ENCODE measurements around the gene CDKL1. TPM values are rescaled to one million over a fixed set of nuclear protein-coding genes. Genes with fewer than 3 reads are reported as not detected.
"Not testable (repeated sequence)": the region's sequence is repeated elsewhere in the genome, so short reads cannot be mapped to it uniquely, and the experiment has no call there.

Gene CDKL1
- total and polyA plus RNA-seq, 3 experiments from 2014 or later, result 4.8 to 6.7 (median 5.8) TPM

DNA sequence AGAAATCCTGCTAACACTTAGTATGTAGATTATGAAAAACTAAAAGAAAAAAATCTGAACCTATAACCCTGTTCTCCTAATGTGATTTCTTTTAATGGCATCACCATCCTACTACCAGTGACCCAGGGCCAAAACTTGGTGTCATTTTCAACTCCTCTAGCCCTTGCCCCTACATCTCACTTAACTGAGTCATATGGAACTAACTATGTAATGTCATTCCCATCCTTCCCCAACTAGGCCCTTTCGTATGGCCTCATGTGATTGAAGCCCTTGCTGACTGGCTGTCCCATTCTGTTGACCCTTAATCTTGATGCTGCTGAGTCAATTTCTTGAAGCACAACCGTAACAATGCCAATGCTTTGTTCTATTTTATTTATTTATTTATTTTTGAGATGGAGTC lies 77.0 kb downstream of the CDKL1 start:
- Histone ChIP-seq H3K4me3 (ENCODE audit: low read length) (no peak overlapping the region), H3K36me3 (ENCODE audit: insufficient read depth, low read length) (peaks cover 10% of the 10 kb centered on the region), H3K27me3 (ENCODE audit: insufficient read depth, low read length, poor library complexity, severe bottlenecking) (no peaks in the 10 kb centered on the region), H3K9me3 (ENCODE audit: low read length) (no peaks in the 10 kb centered on the region), H3K27ac (ENCODE audit: low read depth, low read length) (no peak overlapping the region), H3K4me1 (ENCODE audit: insufficient read depth, low read length) (peaks cover 9% of the 10 kb centered on the region)
- ChIA-PET POLR2A (no interaction called here), CTCF (interaction anchor here (1.2 to 3.3 kb wide), 5 partner anchors 8 to 46 kb away, joined by 3 to 39 read pairs (median 18); partner anchors contain the start of genes DMAC2L and L2HGDH)
- peaks cover 0 to 2% of the 10 kb centered on the region in 2 donors for H3K27me3 Mint-ChIP-seq
- H3K36me3 Mint-ChIP-seq, result peaks cover 0 to 25% (median 5%) of the 10 kb centered on the region in 3 donors
- H3K9me3 Mint-ChIP-seq, result no peaks in the 10 kb centered on the region
- H3K27ac Mint-ChIP-seq, result peak overlapping the region in 1 of 8 donors; percentile 51
- no peak overlapping the region for H3K4me3 Mint-ChIP-seq
- DNase-seq, result no peak
- H3K4me1 Mint-ChIP-seq, result peaks cover 9 to 41% (median 27%) of the 10 kb centered on the region in 3 donors

GRCh38 chr14:50319293-50319692 lies 77.4 kb downstream of the CDKL1 start:
- H3K4me3 Mint-ChIP-seq, result no peak overlapping the region
- H3K4me3 ChIP-seq (ENCODE audit: low read length), result no peak overlapping the region
- H3K27me3 ChIP-seq (ENCODE audit: insufficient read depth, low read length, poor library complexity, severe bottlenecking), result no peaks in the 10 kb centered on the region
- H3K27ac Mint-ChIP-seq, result peak overlapping the region in 1 of 8 donors; percentile 35
- no peak overlapping the region for H3K27ac ChIP-seq (ENCODE audit: low read depth, low read length)
- peaks cover 5% of the 10 kb centered on the region for H3K36me3 ChIP-seq (ENCODE audit: insufficient read depth, low read length)
- H3K9me3 Mint-ChIP-seq, result no peaks in the 10 kb centered on the region
- DNase-seq, result no peak
- H3K27me3 Mint-ChIP-seq, result peaks cover 0 to 2% of the 10 kb centered on the region in 2 donors
- CTCF ChIA-PET, result no interaction called here
- peaks cover 10 to 42% (median 29%) of the 10 kb centered on the region in 3 donors for H3K4me1 Mint-ChIP-seq
- peaks cover 0 to 20% (median 6%) of the 10 kb centered on the region in 3 donors for H3K36me3 Mint-ChIP-seq
- peaks cover 9% of the 10 kb centered on the region for H3K4me1 ChIP-seq (ENCODE audit: insufficient read depth, low read length)
- POLR2A ChIA-PET, result no interaction called here
- no peaks in the 10 kb centered on the region for H3K9me3 ChIP-seq (ENCODE audit: low read length)

GRCh38 chr14:50318031-50318626 lies 78.6 kb downstream of the CDKL1 start:
- no peak for DNase-seq
- ChIA-PET POLR2A (interaction anchor here (0.6 kb wide), 1 partner anchor 8 kb away, joined by 3 read pairs; no protein-coding TSS in a partner anchor), CTCF (interaction anchor here (0.6 kb wide), 1 partner anchor 716 kb away, joined by 3 read pairs; no protein-coding TSS in a partner anchor)
- H3K36me3 ChIP-seq (ENCODE audit: insufficient read depth, low read length), result peaks cover 5% of the 10 kb centered on the region
- peaks cover 22 to 54% (median 41%) of the 10 kb centered on the region in 3 donors for H3K4me1 Mint-ChIP-seq
- H3K4me1 ChIP-seq (ENCODE audit: insufficient read depth, low read length), result peaks cover 17% of the 10 kb centered on the region
- no peak overlapping the region for H3K27ac ChIP-seq (ENCODE audit: low read depth, low read length)
- H3K27me3 ChIP-seq (ENCODE audit: insufficient read depth, low read length, poor library complexity, severe bottlenecking), result no peaks in the 10 kb centered on the region
- peaks cover 0 to 2% of the 10 kb centered on the region in 2 donors for H3K27me3 Mint-ChIP-seq
- no peaks in the 10 kb centered on the region for H3K9me3 Mint-ChIP-seq
- H3K36me3 Mint-ChIP-seq, result peaks cover 0 to 14% (median 5%) of the 10 kb centered on the region in 3 donors
- H3K9me3 ChIP-seq (ENCODE audit: low read length), result no peaks in the 10 kb centered on the region
- H3K4me3 ChIP-seq (ENCODE audit: low read length), result no peak overlapping the region
- H3K4me3 Mint-ChIP-seq, result no peak overlapping the region
- H3K27ac Mint-ChIP-seq, result no peak overlapping the region

DNA sequence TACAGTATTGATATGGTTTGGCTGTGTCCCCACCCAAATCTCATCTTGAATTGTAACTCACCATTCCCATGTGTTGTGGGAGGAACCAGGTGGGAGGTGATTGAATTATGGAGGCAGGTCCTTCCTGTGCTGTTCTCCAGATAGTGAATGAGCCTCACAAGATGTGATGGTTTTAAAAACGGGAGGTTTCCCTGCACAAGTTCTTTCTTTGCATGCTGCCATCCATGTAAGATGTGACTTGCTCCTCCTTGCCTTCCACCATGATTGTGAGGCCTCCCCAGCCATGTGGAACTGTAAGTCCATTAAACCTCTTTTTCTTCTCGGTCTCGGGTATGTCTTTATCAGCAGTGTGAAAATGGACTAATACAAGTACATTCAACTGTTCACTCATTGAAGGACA lies 82.6 kb downstream of the CDKL1 start:
- H3K27ac Mint-ChIP-seq, result peak overlapping the region in 3 of 8 donors; percentile 53 to 98 (median 96)
- peaks cover 0 to 22% (median 5%) of the 10 kb centered on the region in 3 donors for H3K36me3 Mint-ChIP-seq
- H3K4me1 ChIP-seq (ENCODE audit: insufficient read depth, low read length), result peaks cover 20% of the 10 kb centered on the region
- H3K4me1 Mint-ChIP-seq, result peaks cover 38 to 57% (median 49%) of the 10 kb centered on the region in 3 donors
- H3K27ac ChIP-seq (ENCODE audit: low read depth, low read length); CTCF ChIA-PET; H3K9me3 Mint-ChIP-seq; H3K36me3 ChIP-seq (ENCODE audit: insufficient read depth, low read length); H3K4me3 ChIP-seq (ENCODE audit: low read length); DNase-seq; POLR2A ChIA-PET; H3K27me3 Mint-ChIP-seq; H3K27me3 ChIP-seq (ENCODE audit: insufficient read depth, low read length, poor library complexity, severe bottlenecking); H3K9me3 ChIP-seq (ENCODE audit: low read length): not testable (repeated sequence)
- peak overlapping the region in 5 of 7 donors; percentile 38 to 88 (median 60) for H3K4me3 Mint-ChIP-seq

DNA sequence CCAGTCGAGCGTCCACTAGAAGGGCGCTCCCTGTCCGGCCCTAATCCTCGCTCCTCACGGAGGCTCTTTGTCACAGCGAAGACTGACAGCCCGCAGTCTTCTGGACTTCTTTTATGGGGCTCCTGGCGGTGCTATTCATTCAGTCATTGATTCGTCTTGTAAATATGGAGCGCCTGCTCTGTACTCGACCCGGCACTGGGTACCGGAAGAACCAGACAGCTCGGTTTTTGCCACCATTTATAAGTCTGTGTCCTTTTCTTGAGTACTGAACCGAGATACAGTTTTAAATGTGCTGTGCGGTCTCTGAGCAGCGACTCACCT lies 84.0 kb downstream of the CDKL1 start:
- peaks cover 0 to 2% of the 10 kb centered on the region in 2 donors for H3K27me3 Mint-ChIP-seq
- Histone ChIP-seq H3K27ac (ENCODE audit: low read depth, low read length) (peak overlapping the region; percentile 52), H3K4me1 (ENCODE audit: insufficient read depth, low read length) (peaks cover 20% of the 10 kb centered on the region), H3K27me3 (ENCODE audit: insufficient read depth, low read length, poor library complexity, severe bottlenecking) (no peaks in the 10 kb centered on the region), H3K9me3 (ENCODE audit: low read length) (no peaks in the 10 kb centered on the region), H3K4me3 (ENCODE audit: low read length) (peak overlapping the region; percentile 84), H3K36me3 (ENCODE audit: insufficient read depth, low read length) (no peaks in the 10 kb centered on the region)
- H3K36me3 Mint-ChIP-seq, result peaks cover 0 to 22% (median 4%) of the 10 kb centered on the region in 3 donors
- peak overlapping the region; percentile 88 to 99 (median 97) for H3K27ac Mint-ChIP-seq
- CTCF ChIA-PET, result interaction anchor here (1.3 to 3.6 kb wide), 2 partner anchors 8 to 219 kb away, joined by 3 to 39 read pairs; no protein-coding TSS in a partner anchor
- DNase-seq, result peak in 2 of 5 donors; percentile 73 to 75
- H3K9me3 Mint-ChIP-seq, result no peaks in the 10 kb centered on the region
- H3K4me1 Mint-ChIP-seq, result peaks cover 38 to 52% (median 43%) of the 10 kb centered on the region in 3 donors
- H3K4me3 Mint-ChIP-seq, result peak overlapping the region; percentile 88 to 98 (median 93)
- POLR2A ChIA-PET, result interaction anchor here (0.6 to 2.1 kb wide), 4 partner anchors 8 to 486 kb away, joined by 3 to 18 read pairs (median 4); partner anchors contain the start of gene SOS2

GRCh38 chr14:50311972-50312733 lies 84.5 kb downstream of the CDKL1 start, which contains the start of the genes DMAC2L and L2HGDH:
DMAC2L (plus strand) TSS chr14:50312324; CDS start chr14:50321488, 9,164 bp downstream.
L2HGDH (minus strand) TSS chr14:50312229; CDS start chr14:50312150, 79 bp downstream.
- H3K36me3 ChIP-seq (ENCODE audit: insufficient read depth, low read length), result no peaks in the 10 kb centered on the region
- Mint-ChIP-seq H3K27me3 (peaks cover 0 to 2% of the 10 kb centered on the region in 2 donors), H3K9me3 (no peaks in the 10 kb centered on the region), H3K4me3 (peak within 1 kb of the TSS; percentile 88 to 98 (median 93)), H3K36me3 (peaks cover 0 to 22% (median 4%) of the 10 kb centered on the region in 3 donors), H3K4me1 (peaks cover 38 to 47% (median 43%) of the 10 kb centered on the region in 3 donors), H3K27ac (peak within 1 kb of the TSS; percentile 95 to 99 (median 98))
- no peaks in the 10 kb centered on the region for H3K9me3 ChIP-seq (ENCODE audit: low read length)
- H3K27me3 ChIP-seq (ENCODE audit: insufficient read depth, low read length, poor library complexity, severe bottlenecking), result no peaks in the 10 kb centered on the region
- peak within 1 kb of the TSS; percentile 52 for H3K27ac ChIP-seq (ENCODE audit: low read depth, low read length)
- peak; percentile 84 to 92 (median 89) for DNase-seq
- ChIA-PET CTCF (interaction anchor here (1.0 to 3.6 kb wide), 4 partner anchors 9 to 691 kb away, joined by 3 to 39 read pairs (median 4); partner anchors contain the start of genes MAP4K5, MGAT2 and RPL36AL), POLR2A (interaction anchor here (0.5 to 2.1 kb wide), 4 partner anchors 9 to 492 kb away, joined by 3 to 18 read pairs (median 4); partner anchors contain the start of gene MAP4K5)
- peak within 1 kb of the TSS; percentile 84 for H3K4me3 ChIP-seq (ENCODE audit: low read length)
- peaks cover 20% of the 10 kb centered on the region for H3K4me1 ChIP-seq (ENCODE audit: insufficient read depth, low read length)

- peaks cover 0 to 20% (median 4%) of the 10 kb centered on the region in 3 donors for H3K36me3 Mint-ChIP-seq
- no peak for DNase-seq
- H3K9me3 Mint-ChIP-seq, result no peaks in the 10 kb centered on the region
- ChIA-PET CTCF (interaction anchor here (1.0 to 3.6 kb wide), 5 partner anchors 10 to 690 kb away, joined by 3 to 39 read pairs (median 5); partner anchors contain the start of genes CDKL1, MAP4K5, MGAT2 and RPL36AL), POLR2A (interaction anchor here (0.5 to 2.1 kb wide), 6 partner anchors 10 to 493 kb away, joined by 3 to 18 read pairs (median 4); partner anchors contain the start of gene MAP4K5)
- no peaks in the 10 kb centered on the region for H3K9me3 ChIP-seq (ENCODE audit: low read length)
- no peaks in the 10 kb centered on the region for H3K36me3 ChIP-seq (ENCODE audit: insufficient read depth, low read length)
- peak overlapping the region; percentile 86 to 99 (median 95) for H3K27ac Mint-ChIP-seq
- H3K4me1 Mint-ChIP-seq, result peaks cover 36 to 40% (median 39%) of the 10 kb centered on the region in 3 donors
- H3K4me3 Mint-ChIP-seq, result peak overlapping the region; percentile 88 to 98 (median 93)
- no peaks in the 10 kb centered on the region for H3K27me3 Mint-ChIP-seq
- peak overlapping the region; percentile 84 for H3K4me3 ChIP-seq (ENCODE audit: low read length)
- peaks cover 20% of the 10 kb centered on the region for H3K4me1 ChIP-seq (ENCODE audit: insufficient read depth, low read length)
- peak overlapping the region; percentile 52 for H3K27ac ChIP-seq (ENCODE audit: low read depth, low read length)
- no peaks in the 10 kb centered on the region for H3K27me3 ChIP-seq (ENCODE audit: insufficient read depth, low read length, poor library complexity, severe bottlenecking)
Measured at GRCh38 chr14:50311337-50311971, 85.2 kb downstream of the CDKL1 start.
